ENCODE data around the gene CDK5R1.

Gene CDK5R1

GRCh38 chr17:32470405-32471167 lies 16.2 kb upstream of the CDK5R1 start:
- no peak for DNase-seq (ENCODE audit: low read depth in 2 of 3, low spot score in 1 of 3)

DNA sequence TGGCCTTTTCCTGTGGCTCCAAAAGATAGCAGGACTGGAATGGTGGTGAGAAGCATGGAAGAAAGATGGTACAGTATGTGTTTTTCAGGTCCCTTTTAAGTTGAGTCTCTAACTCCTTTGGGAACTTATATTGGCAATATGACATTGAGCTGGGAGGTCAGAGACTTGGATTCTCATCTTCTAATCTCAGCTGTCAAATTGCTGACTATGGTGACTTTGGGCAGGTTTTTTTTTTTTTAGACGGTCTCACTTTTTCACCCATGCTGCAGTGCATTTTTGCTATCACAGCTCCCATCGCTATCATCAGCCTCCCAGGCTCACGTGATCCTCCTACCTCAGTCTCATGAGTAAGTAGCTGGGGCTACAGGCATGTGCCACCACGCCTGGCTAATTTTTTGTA lies 15.1 kb upstream of the CDK5R1 start:
- DNase-seq (ENCODE audit: low read depth in 2 of 3, low spot score in 1 of 3): no peak

GRCh38 chr17:32475258-32475657 lies 11.5 kb upstream of the CDK5R1 start:
- DNase-seq (ENCODE audit: low read depth in 2 of 3, low spot score in 1 of 3): no peak

- DNase-seq (ENCODE audit: low read depth in 2 of 3, low spot score in 1 of 3): no peak
Measured at GRCh38 chr17:32477220-32477619, 9.6 kb upstream of the CDK5R1 start.

- DNase-seq (ENCODE audit: low read depth in 2 of 3, low spot score in 1 of 3): no peak
Measured at GRCh38 chr17:32479074-32479617, 7.6 kb upstream of the CDK5R1 start.

DNA sequence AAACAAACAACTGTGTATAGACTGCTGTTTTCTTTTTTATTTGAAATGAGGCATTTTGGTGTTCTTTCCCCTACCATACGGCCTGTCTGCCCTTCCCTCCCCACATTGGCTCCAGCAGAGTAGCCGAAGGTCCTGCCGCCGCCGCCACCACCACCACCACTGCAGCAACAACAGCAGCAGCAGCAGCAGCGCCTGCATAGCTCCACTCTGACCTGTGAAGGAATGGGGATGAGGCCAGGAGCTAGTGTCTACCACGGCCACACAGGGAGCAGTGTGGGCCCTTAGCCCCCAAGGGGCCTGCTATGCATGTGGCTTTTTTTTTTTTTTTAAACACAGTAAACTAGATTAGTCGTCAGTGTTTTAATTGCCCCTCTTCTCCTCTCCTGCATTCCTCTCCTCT lies 5.6 kb upstream of the CDK5R1 start:
- no peak for DNase-seq (ENCODE audit: low read depth in 2 of 3, low spot score in 1 of 3)

DNA sequence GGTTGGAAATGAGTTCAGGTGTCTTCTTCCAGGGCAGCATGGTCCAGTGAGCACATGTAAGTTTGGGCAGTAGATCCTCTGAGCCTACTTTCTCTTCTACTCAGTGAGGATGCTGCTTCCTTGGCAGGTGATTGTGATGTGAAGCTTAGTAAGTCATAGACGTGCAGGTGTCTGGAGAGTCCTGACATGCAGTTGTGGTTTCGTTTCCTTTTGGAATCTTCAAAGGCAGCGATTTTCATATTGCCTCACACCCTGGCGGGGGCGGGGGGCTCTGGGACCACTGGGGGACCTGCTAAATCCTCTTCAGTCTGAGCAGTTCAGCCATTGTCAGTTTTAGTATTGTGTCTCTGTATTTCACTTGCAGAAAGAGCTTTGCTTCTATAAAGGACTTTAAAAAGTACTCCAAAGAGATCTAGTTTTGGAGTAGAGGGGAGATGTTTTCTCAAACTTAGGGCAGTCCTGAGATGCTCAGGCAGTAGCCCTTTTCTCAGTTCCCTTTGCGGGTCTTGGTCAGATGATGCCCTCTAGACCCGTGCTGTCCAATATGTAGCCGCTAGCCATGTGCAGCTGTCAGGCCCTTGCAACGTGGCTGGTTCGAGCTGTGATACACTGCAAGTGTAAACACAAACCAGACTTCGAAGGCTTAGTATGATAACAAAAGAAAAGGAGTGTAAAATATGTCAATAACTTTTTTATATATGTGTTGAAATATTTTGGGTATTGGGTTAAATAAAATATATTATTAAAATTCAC lies 4.0 kb upstream of the CDK5R1 start:
- no peak for DNase-seq (ENCODE audit: low read depth in 2 of 3, low spot score in 1 of 3)

- DNase-seq (ENCODE audit: low read depth in 2 of 3, low spot score in 1 of 3): no peak
Measured at GRCh38 chr17:32483451-32484019, 3.3 kb upstream of the CDK5R1 start.

DNA sequence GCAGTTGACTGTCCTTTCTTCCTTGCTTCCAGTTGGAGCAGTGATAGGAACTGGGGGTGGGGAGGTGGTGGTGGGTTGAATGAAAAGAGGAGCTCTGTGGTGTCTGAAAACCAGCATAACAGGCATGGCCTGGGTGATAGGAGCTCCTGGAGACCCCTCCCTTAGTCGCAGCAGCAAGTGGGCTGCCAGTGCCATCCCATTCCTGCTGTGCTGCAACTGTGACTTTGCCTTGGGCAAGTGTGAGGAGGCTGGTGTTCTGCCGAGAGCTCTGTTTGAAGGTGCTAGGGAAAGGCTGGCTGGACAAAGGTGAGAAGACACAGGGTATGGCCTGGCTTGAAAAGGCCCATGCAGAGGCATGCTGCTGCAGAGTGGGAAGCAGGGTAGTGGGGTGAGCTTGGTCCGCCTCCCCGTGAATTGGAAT lies 2.7 kb upstream of the CDK5R1 start:
- DNase-seq (ENCODE audit: low read depth in 2 of 3, low spot score in 1 of 3): no peak

DNA sequence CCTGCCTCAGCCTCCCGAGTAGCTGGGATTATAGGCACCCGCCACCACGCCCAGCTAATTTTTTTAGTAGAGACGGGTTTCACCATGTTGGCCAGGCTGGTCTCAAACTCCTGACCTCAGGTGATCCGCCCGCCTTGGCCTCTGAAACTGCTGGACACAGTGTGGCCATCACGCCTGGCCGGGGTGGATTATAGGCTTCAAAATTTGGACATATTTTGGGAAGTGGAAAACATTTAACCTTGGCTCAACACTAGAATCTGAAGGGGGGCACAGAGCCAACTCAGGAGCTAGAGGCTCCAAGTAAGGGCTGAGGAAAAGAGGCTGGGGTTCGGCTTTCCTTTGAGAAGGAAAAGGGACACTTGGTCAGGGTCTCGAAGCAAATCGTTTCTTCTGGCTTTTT lies 2.2 kb upstream of the CDK5R1 start:
- no peak for DNase-seq (ENCODE audit: low read depth in 2 of 3, low spot score in 1 of 3)

DNA sequence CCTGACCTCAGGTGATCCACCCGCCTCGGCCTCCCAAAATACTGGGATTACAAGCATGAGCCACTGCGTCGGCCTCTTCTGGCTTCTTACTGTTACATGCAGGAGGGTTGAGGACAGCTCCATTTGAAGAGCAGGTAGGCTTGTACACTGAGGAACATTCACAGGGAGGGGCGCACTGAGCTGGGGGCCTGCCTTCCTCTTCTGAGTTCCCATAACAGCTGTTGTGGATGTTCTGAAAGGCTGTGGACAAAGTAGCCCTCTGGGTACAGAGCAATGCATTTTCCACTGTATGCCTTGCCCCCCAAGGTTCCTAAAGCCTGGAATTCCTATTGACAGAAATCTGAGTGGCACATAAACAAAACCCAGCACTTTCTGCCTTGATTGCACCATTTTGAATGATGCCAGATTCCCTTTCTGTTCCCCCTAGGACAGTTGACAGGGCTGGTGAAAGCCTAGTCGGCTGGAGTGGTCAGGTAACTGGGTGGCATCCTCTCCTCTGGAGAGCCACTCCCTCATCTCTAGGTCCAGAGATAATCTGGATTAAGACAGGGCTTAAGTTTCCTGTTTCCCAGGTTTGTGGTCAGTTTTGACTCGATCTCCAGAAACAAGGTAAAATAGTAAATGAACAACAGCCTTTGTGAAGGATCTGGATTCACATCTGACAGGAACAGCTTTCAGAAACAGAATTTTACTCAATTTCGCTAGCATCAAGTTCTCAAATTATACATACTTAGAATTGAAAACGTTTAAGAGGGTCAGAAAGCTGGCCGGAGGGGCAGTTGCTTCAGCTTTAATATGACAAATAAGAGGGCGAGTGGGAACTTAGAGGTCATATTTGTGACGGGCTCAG lies 1.3 kb upstream of the CDK5R1 start:
- no peak for DNase-seq (ENCODE audit: low read depth in 2 of 3, low spot score in 1 of 3)

DNA sequence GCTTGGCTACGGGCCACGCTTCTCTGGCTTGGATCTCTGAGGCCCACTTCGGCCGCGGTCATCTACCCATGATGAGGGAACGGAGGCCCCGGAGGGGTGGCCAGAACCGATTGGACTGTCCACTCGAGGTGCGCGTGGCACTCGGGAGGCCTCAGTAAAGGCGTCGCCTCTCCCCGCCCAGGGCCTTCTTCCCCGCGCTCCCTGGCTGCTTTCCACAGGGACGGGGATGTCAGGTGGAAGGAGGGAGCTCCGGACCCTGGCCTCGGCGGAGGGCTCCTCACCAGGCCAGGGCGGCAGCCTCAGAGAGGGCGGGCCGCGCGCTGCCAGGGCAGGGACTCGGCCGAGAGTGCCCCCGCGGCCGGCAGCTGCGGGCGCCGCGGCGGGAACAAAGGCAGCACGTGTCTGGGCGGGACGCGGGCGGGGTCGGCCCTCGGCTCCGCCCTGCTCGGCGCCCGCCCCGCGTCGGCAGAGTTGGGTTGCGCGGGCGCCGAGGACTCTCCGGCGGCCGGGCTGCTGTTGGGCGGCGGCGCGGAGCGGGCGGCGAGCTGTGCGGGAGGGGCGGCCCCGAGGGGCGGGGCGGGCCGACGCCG lies 587 bp upstream of the CDK5R1 start:
- DNase-seq (ENCODE audit: low read depth in 2 of 3, low spot score in 1 of 3): peak in 2 of 3 donors; percentile 28 to 64

DNA sequence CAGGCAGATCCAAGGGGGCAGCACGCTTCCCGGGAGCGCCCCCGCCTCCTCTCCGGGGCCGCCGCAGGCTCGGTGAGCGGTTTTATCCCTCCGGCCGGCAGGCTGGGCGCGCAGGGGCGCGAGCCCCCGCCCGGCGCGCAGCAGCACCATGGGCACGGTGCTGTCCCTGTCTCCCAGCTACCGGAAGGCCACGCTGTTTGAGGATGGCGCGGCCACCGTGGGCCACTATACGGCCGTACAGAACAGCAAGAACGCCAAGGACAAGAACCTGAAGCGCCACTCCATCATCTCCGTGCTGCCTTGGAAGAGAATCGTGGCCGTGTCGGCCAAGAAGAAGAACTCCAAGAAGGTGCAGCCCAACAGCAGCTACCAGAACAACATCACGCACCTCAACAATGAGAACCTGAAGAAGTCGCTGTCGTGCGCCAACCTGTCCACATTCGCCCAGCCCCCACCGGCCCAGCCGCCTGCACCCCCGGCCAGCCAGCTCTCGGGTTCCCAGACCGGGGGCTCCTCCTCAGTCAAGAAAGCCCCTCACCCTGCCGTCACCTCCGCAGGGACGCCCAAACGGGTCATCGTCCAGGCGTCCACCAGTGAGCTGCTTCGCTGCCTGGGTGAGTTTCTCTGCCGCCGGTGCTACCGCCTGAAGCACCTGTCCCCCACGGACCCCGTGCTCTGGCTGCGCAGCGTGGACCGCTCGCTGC lies 832 bp downstream of the CDK5R1 start:
- DNase-seq (ENCODE audit: low read depth in 2 of 3, low spot score in 1 of 3): no peak

GRCh38 chr17:32488177-32488542 lies 1.4 kb downstream of the CDK5R1 start:
- no peak for DNase-seq (ENCODE audit: low read depth in 2 of 3, low spot score in 1 of 3)

DNA sequence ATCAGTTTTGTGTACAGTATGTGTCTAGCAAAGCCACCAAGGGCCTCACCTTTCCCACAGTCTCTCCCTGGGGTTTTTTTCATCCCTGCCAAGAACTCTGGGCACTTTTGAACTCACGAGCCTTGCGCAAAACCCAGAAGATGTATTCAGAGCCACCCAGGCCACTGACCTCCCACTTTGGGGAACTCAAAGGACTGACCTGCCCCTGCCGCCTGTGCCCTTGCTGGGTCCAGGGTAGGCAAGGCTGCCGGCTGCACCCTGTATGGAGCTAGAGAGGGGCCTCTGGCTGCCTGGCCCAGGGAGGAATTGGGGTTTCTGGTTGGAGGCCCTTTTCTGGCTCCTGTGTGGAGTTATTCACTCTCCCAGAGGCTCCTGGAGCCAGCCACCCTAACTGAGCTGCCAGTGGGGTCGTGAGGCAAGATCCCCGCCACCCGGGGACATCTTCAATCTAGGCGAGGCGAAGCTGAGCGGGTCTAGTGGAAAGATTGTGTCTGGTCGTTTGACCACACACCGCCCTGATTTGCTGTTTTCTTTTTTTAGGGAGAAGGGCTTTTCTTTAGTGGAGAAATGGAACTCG lies 1.9 kb downstream of the CDK5R1 start:
- no peak for DNase-seq (ENCODE audit: low read depth in 2 of 3, low spot score in 1 of 3)

- DNase-seq (ENCODE audit: low read depth in 2 of 3, low spot score in 1 of 3): no peak
Measured at GRCh38 chr17:32489320-32490100, 2.7 kb downstream of the CDK5R1 start.

GRCh38 chr17:32490101-32490482 lies 3.3 kb downstream of the CDK5R1 start:
- DNase-seq (ENCODE audit: low read depth in 2 of 3, low spot score in 1 of 3): no peak

DNA sequence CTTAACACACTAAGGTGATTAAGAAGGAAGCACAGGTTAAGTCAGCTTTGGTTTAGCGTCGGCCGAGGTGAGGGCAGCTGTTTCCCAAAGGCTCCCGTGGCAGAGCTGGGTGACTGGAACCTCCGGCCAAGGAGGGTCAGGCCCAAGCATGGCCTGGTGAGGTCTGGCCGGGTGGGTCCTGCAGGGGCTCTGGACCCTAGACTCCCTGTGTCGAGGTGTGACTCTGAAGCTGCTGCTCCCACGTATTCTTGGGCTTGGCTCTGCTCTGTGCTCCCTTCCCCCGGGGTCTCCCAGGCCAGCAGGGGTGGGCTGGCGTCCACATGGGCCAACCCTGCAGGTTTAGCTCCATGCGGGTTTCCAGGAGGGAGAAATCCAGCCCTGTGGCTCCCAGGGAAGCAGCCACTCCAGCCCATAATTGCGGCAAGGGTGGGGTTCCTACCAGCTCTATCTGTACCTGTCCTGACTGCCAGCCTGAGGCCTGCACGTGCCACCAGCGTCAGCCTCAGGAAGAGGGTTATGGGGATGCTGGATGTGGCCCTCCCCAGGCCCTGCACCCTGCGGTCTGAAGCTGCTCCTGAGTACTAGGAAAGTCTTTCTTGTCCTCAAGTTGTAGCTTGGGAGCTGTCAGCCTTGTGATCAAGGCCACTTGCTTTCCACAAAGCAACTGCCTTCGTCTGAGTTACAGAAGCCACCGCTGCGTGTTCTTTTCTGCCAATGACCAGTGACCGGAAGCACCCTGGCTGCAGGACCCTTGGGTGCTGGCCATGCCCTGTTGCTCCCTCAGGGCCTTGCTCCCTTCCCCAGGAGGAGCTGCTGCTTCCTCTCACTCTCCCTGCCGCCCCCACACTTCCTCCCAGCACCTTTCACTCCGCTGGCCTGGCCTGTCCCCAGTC lies 4.8 kb downstream of the CDK5R1 start:
- no peak for DNase-seq (ENCODE audit: low read depth in 2 of 3, low spot score in 1 of 3)

All from stimulated activated CD4-positive, alpha-beta T cell treated with anti-CD3 and anti-CD28 coated beads, Interleukin-12 subunit alpha, Interleukin-12 subunit beta, amount 100 ng/mL, for 48 hours (primary cell).